ENCODE data around the gene BRCA2.

GRCh38 chr13:32316028-32316339, 676 bp downstream of the BRCA2 start:
- TF ChIP-seq, protein P1, sequence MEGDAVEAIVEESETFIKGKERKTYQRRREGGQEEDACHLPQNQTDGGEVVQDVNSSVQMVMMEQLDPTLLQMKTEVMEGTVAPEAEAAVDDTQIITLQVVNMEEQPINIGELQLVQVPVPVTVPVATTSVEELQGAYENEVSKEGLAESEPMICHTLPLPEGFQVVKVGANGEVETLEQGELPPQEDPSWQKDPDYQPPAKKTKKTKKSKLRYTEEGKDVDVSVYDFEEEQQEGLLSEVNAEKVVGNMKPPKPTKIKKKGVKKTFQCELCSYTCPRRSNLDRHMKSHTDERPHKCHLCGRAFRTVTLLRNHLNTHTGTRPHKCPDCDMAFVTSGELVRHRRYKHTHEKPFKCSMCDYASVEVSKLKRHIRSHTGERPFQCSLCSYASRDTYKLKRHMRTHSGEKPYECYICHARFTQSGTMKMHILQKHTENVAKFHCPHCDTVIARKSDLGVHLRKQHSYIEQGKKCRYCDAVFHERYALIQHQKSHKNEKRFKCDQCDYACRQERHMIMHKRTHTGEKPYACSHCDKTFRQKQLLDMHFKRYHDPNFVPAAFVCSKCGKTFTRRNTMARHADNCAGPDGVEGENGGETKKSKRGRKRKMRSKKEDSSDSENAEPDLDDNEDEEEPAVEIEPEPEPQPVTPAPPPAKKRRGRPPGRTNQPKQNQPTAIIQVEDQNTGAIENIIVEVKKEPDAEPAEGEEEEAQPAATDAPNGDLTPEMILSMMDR (IDR thresholded peaks at IDR 0.05), result no peak
- TF ChIP-seq POLR2A (IDR thresholded peaks at IDR 0.05), result no peak
